HG03097 (cell line): ENCODE results near the gene PDXDC1.
A peak's percentile ranks its signal among the peaks of the same experiment; 100 is the strongest.
"Not testable (repeated sequence)": the region's sequence is repeated elsewhere in the genome, so short reads cannot be mapped to it uniquely, and the experiment has no call there.

Experiments
- ATAC-seq: cut with Tn5 transposase; IDR thresholded peaks from one replicate; pipeline ENCODE4 v1.9.1; 2021; ENCODE audit not compliant: unreplicated experiment, low FRiP score

Gene PDXDC1

DNA sequence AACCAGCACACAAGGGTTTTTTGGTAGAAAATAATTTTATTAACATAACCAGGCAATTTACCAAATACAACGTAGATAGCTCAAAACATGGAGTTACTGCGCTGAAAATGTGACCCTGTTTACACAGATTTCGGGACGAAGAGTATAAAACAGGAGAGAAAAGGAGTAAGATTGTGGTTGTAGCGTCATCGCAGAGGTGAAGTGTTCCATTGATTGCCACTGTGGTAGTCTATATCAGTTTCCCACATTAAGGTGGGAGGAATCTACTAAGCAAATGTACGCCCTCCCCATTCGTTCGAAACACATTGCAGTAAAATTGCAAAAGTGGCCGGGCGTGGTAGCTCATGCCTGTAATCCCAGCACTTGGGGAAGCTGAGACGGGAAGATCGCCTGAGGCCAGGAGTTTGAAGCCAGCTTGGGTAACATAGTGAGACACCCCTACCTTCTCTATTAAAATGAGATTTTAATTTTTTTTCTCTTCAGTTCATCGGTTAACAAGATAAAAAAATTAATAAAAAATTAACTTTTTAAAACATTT, 972 bp upstream of the PDXDC1 start:
- ATAC-seq: not testable (repeated sequence)

DNA sequence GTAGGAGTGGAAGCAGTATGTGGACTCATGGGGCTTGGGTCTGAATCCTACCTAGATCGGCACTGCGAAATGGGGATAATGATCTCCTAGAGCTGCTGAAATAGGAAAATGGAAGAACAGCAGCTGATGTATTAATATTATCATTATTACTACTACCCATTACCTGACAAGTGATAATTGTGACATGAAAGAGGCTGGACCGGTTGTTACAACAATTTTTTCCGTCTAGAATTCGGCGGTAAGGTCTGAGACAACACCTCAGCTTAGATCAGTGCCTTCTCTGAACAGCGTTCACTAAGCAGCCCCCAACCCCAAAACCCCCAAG, 533 bp upstream of the PDXDC1 start:
- not testable (repeated sequence) for ATAC-seq

DNA sequence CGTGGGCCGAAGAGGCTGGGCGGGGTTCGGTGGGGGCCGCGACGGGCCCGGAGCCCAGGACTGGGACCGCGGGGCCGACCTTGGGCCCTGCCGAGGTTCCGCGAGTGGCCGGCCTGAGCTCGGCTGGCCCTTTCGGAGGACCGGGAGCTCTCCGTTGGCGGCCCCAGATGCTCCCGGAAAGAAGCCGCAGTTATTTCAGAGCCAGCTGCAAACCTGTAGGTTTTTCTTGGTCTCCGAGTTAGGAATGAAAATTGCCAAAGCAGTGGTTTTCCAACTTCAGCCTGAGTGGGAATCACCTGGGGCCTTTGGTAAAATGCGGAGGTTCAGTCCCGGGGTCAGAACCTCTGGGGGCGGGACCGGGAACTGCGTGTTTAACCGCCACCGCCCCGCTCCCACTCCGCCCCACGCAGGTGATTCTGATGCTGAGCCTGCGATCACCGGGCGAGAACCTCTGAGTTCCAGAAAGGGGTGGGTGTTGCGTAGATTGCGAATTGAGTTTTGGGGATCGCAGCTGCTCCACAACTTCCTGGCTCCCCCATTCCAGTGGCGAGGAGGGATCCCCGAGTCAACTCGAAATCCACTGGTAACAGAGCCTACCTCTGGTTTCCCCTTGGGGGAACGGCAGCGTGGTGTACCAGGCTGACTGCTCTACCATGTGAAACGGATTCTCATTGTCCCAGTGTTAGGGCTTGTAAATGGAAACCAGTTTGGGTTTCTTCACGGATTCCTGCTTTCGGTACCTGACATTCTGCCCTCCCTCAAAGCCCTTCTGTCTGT, 780 bp downstream of the PDXDC1 start:
- ATAC-seq: peak; percentile 5

DNA sequence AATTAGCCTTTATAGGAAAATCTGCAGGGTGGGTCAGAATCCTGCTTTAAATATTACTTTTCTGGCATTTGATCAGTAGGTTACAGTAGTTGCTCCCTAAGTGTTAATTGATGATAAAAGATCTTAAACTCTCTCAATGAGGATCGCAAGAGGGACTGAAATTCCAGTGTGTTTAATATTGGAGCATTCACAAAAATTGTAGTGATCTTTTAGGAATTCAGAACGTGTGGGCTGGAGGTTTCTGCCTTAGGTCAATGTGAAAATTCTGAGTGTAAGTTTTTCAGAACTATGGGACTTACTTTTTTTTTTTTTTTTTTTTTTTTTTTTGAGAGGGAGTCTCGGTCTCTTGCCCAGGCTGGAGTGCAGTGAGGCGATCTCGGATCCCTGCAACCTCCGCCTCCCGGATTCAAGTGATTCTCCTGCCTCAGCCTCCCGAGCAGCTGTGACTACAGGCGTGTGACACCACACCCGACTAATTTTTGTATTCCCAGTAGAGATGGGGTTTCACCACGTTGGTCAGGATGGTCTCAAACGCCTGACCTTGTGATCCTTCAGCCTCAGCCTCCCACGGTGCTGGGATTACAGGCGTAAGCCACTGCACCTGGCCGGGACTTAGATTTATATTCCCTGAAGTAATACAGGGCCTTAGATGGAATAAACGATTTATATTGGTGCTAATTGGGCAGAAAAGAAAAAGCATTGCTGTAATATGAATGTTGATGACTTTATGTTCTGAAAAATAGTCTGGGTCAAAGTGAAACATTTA, 2.3 kb downstream of the PDXDC1 start:
- ATAC-seq: not testable (repeated sequence)

DNA sequence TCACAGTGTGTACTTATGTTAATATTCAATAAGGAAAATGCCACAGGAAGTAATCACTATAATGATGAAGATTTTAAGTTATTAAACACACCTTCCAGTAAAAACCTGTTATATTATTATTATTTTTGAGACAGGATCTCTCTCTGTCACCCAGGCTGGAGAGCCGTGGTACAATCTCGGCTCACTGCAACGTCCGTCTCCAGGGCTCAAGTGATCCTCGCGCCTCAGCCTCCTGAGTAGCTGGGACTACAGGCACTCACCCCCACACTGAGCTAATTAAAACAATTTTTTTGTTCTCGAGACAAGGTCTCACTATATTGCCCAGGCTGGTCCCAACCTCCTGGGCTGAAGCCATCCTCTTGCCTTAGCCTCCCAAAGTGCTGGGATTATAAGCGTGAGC, 3.5 kb downstream of the PDXDC1 start:
- not testable (repeated sequence) for ATAC-seq

DNA sequence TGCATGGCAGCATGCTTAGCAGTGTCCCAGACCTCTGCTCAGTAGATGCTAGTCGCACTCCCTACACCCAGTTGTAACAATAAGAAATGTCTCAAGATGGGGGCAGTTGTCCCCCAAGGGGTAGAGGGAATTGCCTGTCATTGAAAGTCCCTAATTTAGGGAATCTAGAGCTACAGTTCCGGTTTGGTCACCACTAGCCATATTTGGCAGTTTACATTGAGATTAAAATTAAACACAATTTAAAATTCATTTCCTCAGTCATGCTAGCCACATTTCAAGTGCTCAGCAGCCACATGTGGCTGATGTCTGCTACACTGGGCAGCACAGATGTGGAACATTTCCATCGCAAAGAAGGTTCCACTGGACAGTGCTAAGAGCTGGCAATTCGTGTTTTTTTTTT, 4.1 kb downstream of the PDXDC1 start:
- not testable (repeated sequence) for ATAC-seq

DNA sequence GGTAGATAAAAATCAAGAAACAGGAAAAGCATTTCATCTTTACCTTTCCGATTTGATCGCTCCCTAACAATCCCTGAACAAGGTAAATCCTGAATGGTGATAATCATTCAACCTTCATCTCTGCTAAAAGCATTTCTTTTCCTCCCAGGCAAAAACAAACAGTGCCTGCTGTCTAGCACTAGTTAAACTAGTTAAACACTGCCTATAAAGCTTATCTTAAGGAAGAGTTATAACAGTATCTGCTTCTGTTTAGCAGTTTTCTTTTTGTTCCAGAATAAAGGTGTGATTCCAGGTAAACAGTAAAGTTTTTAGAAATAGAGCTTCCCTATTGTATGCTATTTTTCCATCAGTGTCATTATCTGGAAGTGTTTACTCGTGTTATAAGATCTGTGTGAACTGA, 6.4 kb downstream of the PDXDC1 start:
- ATAC-seq: not testable (repeated sequence)

DNA sequence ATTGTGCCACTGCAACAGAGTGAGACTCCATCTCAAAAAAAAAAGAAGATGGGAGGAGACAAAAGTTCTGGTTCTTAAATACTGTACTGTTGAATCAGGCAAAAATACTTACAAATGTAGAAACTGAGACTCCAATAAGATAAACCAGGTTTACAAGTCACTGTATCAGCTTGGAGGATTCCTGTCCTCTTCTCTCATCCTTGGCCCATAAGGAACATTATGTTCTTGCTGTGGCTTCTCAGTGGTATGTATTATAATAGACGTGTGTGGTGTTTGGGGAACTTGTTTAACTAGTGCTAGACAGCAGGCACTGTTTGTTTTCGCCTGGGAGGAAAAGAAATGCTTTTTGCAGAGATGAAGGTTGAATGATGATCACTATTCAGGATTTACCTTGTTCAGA, 7.7 kb downstream of the PDXDC1 start:
- ATAC-seq: not testable (repeated sequence)

DNA sequence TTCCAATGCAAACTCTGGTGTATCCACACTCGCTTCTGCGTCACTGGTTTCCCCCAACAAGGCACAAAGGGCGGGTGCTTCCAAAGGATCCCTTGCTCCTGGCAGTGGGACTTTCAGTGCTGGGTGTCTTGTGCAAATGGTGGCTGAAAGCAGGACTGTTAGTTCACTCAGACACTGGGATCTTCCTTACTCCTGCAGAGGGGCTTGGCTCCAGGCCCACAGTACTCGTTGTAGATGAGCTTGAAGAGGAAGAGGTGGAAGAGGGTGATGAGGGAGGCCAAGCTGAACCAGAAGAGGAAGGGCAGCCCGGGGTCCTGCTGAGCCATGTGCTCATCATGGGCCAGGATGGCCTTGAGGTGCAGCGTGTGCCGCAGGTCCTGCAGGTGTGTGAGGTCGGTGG, 13.3 kb downstream of the PDXDC1 start:
- not testable (repeated sequence) for ATAC-seq

DNA sequence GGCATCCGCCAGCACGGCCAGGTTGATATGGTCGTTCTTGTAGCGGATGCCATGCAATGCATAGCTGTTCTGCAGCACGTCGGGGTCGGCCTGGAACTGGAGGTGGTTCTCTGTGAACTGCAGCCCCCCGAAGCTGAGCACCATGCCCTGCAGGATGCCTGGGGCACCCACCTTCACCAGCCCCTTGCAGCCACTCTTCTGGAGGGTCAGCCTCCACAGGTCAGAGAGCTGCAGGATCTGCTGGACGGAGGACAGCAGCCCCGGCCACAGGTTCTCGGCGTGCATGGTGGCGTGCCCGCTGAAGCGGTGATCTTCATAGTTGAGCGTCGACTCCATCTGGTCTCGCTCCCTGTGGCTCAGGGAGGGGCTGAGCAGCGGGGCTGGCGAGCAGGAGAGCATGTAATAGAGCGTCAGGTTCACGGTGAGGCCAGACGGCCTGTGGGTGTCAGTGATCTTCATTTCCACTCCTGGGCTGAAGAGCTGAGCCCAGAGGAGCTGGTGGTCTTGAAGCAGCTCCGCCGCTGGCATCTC, 13.9 kb downstream of the PDXDC1 start:
- not testable (repeated sequence) for ATAC-seq

DNA sequence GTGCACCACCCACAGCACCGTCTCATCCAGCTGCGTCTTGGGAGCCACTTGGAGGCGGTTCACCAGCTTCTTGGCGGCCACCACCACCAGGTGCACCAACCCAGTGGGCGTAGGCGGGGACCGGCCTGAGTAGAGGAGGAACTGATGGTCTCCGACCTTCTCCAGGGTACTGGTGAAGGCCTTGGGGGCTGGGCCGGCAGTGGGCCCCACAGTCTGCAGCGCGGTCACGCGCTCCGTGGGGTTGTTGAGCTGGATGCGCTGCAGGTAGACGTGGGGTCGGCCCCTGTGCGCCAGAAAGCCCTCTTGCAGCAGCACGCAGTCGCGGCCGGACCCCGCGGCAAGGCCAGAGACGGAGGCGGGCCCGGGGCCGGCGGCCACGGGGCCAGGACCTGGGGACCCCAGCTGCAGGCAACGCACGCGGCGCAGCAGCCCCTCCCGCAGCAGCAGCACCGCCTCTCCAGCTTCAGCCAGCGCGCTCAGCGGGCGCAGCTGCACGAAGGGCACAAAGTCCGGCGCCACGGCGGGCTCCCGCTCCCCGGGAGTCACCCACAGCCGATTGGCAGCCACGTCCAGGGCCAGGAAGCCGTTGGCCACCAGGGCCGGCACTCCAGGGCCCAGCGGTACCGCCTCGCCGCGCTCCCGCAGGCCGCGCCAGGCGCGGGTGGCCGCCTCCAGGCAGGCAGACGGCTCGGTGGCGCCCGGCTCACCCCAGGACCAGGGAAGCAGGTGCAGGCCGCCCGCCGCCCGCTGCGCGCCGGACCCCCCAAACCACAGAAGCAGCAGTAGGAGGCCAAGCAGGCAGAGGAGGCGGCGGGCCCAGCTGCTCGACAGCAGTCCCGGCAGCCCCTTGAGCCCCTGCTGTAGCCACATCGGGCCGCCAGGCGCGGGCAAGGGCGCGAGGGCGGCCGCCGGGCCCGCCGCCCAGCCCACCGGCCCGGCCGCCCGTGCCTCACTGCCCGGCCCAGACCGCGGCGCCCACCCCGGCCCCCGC, 14.8 kb downstream of the PDXDC1 start:
- ATAC-seq: not testable (repeated sequence)

DNA sequence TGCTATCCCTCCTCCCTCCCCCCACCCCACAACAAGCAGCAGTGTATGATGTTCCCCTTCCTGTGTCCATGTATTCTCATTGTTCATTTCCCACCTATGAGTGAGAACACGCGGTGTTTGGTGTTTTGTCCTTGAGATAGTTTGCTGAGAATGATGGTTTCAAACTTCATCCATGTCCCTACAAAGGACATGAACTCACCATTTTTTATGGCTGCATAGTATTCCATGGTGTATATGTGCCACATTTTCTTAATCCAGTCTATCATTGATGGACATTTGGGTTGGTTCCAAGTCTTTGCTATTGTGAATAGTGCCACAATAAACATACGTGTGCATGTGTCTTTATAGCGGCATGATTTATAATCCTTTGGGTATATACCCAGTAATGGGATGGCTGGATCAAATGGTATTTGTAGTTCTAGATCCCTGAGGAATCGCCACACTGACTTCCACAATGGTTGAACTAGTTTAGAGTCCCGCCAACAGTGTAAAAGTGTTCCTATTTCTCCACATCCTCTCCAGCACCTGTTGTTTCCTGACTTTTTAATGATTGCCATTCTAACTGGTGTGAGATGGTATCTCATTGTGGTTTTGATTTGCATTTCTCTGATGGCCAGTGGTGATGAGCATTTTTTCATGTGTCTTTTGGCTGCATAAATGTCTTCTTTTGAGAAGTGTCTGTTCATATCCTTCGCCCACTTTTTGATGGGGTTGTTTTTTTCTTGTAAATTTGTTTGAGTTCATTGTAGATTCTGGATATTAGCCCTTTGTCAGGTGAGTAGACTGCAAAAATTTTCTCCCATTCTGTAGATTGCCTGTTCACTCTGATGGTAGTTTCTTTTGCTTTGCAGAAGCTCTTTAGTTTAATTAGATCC, 18.7 kb downstream of the PDXDC1 start:
- not testable (repeated sequence) for ATAC-seq

DNA sequence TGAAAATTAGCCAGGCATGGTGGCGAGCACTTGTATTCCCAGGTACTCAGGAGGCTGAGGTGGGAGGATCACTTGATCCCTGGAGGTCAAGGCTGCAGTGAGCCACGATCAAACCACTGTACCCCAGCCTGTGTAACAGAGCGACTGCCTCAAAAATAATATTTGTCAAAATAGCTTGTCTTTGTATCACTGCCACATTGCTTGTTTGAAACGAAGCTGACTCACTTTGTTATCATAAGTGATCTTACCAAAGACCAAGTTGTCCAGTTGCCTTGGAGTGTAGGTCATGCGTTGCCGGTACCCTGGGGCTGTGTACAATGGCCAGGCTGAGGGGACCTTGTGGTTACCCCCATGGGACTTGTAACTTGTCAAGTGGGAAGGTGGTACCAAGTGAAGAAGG, 21.9 kb downstream of the PDXDC1 start:
- ATAC-seq: not testable (repeated sequence)

DNA sequence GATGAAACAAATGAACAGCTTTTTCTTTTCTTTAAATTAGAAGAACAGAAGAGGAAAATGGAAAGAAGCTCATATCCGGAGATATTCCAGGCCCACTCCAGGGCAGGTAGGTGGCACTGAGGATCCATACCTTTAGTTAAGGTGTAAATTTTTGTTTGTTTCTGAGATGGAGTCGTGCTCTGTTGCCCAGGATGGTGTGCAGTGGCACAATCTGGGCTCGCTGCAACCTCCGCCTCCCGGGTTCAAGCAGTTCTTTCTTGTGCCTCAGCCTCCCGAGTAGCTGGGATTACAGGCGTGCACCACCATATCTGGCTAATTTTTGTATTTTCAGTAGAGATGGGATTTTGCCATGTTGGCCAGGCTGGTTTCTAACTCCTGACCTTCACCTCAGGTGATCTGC, 23.5 kb downstream of the PDXDC1 start:
- not testable (repeated sequence) for ATAC-seq

DNA sequence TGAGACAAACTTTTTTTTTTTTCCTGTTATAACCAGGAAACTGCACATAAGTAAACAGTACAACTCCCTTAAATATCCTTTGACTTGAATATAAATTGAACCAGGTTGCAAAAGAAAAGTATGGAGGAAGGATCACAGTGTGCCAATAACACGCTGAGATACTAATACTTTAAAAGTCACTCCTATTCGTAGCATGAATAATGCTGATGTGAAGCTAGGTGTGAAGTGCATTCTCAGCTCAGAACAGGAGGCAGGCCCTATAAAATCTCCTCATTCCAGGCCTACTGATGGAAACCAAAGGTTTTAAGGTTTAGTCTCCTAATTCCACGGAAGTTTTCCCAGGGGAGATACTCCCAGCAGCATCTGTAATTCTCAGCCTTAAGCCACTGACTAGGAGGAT, 25.0 kb downstream of the PDXDC1 start:
- not testable (repeated sequence) for ATAC-seq

DNA sequence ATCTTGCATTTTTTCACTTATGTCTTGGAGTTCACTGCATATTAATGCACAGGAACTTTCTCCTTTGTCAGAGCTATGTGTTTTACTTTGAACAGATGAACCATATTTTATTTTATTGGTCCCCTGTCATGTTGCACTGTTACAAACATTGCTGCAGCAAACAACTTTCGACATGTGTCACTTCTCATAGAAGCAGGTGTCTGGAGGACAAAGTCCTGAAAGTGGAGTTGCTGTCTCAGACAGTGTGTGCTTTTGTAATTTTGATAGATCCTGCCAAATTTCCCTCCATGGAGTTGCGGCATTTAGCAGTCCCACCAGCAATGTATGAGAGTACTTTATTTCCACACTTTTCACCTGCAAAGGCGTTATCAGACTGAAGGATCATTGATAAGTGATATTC, 27.6 kb downstream of the PDXDC1 start:
- ATAC-seq: not testable (repeated sequence)

DNA sequence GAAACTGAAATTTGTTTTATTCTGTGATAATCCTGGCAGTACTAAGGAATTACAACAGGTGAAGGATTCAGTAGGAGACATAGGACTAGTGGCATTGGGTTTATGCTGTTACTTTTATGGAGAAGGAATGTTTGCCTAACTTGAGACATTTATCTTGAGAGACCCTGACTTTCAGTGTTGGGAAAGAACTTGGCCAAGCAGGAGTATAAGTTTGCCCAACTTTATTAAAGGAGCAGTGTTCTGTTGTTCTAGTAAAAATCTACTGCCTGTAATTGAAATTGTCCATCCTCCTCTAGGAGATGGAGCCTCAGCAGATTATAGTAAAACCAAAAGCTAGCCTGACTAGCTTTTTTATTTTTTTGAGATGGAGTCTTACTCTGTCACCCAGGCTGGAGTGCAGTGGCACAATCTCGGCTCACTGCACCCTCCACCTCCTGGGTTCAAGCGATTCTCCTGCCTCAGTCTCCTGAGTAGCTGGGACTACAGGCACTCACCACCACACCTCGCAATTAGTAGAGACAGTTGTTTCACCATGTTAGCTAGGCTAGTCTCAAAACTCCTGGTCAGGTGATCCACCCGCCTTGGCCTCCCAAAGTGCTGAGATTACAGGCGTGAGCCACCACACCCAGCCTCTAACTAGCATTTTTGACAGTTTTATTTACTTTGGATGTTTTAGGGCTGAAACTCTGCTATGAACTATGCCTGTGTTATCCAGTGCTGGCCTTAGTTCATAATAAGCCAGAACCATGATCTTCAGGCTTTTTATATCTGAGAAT, 30.7 kb downstream of the PDXDC1 start:
- not testable (repeated sequence) for ATAC-seq

DNA sequence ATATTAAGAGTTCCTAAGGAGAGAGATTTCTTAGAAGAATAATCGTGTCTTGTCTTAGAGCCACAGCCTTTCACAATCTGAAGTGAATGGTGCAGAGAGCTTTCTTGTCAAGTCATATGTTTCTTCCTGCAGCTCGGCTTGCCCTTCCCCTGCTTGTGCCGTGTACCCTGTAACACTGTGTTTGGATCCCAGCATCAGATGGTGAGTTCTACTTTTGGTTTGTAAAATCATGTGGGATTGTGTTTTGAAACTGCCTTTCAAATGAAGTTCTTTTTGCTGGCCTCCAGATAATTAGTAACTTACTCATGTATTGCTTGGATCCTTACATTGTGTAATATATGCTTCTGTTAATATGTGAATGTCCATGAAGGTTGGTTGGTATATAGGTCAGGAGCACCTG, 33.8 kb downstream of the PDXDC1 start:
- not testable (repeated sequence) for ATAC-seq

DNA sequence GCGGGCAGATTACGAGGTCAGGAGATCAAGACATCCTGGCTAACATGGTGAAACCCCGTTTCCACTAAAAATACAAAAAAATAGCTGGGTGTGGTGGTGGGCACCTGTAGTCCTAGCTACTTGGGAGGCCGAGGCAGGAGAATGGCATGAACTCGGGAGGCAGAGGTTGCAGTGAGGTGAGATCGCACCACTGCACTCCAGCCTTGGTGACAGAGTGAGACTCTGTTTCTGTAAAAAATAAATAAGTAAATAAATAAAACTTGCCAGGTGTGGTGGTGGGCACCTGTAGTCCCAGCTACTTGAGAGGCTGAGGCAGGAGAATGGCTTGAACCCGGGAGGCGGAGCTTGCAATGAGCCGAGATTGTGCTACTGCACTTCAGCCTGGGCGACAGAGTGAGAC, 38.1 kb downstream of the PDXDC1 start:
- ATAC-seq: not testable (repeated sequence)
